HUES6 (cell line): ENCODE measurements around the gene CD53.

Source experiments
- H3K27ac ChIP-seq: 2 replicates; pipeline ENCODE4 v1.7.0; 2013; ENCODE audit warnings: low read depth, mild to moderate bottlenecking, low read length, inconsistent platforms
- H3K27me3 ChIP-seq: 2 replicates; pipeline ENCODE4 v1.6.1; 2013; ENCODE audit warnings: low read length; ENCODE audit not compliant: control insufficient read depth, insufficient read depth
- H3K36me3 ChIP-seq: 2 replicates; pipeline ENCODE4 v1.6.1; 2013; ENCODE audit warnings: low read length; ENCODE audit not compliant: control insufficient read depth, insufficient read depth
- H3K4me1 ChIP-seq: 2 replicates; pipeline ENCODE4 v1.6.1; 2013; ENCODE audit warnings: low read length; ENCODE audit not compliant: control insufficient read depth, insufficient read depth
- H3K4me3 ChIP-seq: 2 replicates; pipeline ENCODE4 v1.5.1; 2013; ENCODE audit warnings: low read depth, low read length
- H3K9ac ChIP-seq: one replicate; pipeline ENCODE4 v1.6.1; 2013; ENCODE audit warnings: mild to moderate bottlenecking, low read length
- H3K9me3 ChIP-seq: 2 replicates; pipeline ENCODE4 v1.6.1; 2013; ENCODE audit warnings: low read depth, low read length; ENCODE audit not compliant: control insufficient read depth, insufficient read depth

CD53 gene

GRCh38 chr1:110897681-110898080, 24.7 kb downstream of the CD53 start:
- H3K4me1 ChIP-seq, result no peaks in the 10 kb centered on the region
- no peak overlapping the region for H3K27ac ChIP-seq
- H3K27me3 ChIP-seq, result no peaks in the 10 kb centered on the region
- H3K9ac ChIP-seq, result no peak overlapping the region
- H3K36me3 ChIP-seq, result no peaks in the 10 kb centered on the region
- H3K4me3 ChIP-seq, result no peak overlapping the region
- H3K9me3 ChIP-seq, result no peaks in the 10 kb centered on the region

- H3K4me3 ChIP-seq, result no peak overlapping the region
- no peak overlapping the region for H3K9ac ChIP-seq
- no peaks in the 10 kb centered on the region for H3K36me3 ChIP-seq
- no peaks in the 10 kb centered on the region for H3K27me3 ChIP-seq
- no peak overlapping the region for H3K27ac ChIP-seq
- no peaks in the 10 kb centered on the region for H3K9me3 ChIP-seq
- H3K4me1 ChIP-seq, result no peaks in the 10 kb centered on the region
These were observed 25.9 kb downstream of the CD53 start for GRCh38 chr1:110898734-110899457.

- no peaks in the 10 kb centered on the region for H3K36me3 ChIP-seq
- H3K27ac ChIP-seq, result no peak overlapping the region
- H3K9me3 ChIP-seq, result no peaks in the 10 kb centered on the region
- H3K4me1 ChIP-seq, result no peaks in the 10 kb centered on the region
- no peak overlapping the region for H3K9ac ChIP-seq
- H3K27me3 ChIP-seq, result no peaks in the 10 kb centered on the region
- no peak overlapping the region for H3K4me3 ChIP-seq
These were observed 26.5 kb downstream of the CD53 start for GRCh38 chr1:110899458-110899843.

GRCh38 chr1:110902820-110903463, 30.0 kb downstream of the CD53 start:
- H3K27ac ChIP-seq, result no peak overlapping the region
- H3K9me3 ChIP-seq, result no peaks in the 10 kb centered on the region
- H3K9ac ChIP-seq, result no peak overlapping the region
- H3K36me3 ChIP-seq, result no peaks in the 10 kb centered on the region
- no peak overlapping the region for H3K4me3 ChIP-seq
- H3K4me1 ChIP-seq, result no peaks in the 10 kb centered on the region
- no peaks in the 10 kb centered on the region for H3K27me3 ChIP-seq

GRCh38 chr1:110903853-110904500, 31.0 kb downstream of the CD53 start:
- Histone ChIP-seq H3K4me1 (no peaks in the 10 kb centered on the region), H3K27me3 (no peaks in the 10 kb centered on the region), H3K9ac (no peak overlapping the region), H3K9me3 (no peaks in the 10 kb centered on the region), H3K27ac (no peak overlapping the region), H3K4me3 (no peak overlapping the region), H3K36me3 (no peaks in the 10 kb centered on the region)

- Histone ChIP-seq H3K9ac (no peak overlapping the region), H3K36me3 (no peaks in the 10 kb centered on the region), H3K27me3 (no peaks in the 10 kb centered on the region)
These were observed 39.8 kb downstream of the CD53 start for GRCh38 chr1:110912784-110913183.

GRCh38 chr1:110914676-110915075, 41.7 kb downstream of the CD53 start:
- Histone ChIP-seq H3K4me1 (0 out of 2 replicates have a peak, but pooled peaks cover 4% of the 10 kb centered on the region), H3K36me3 (no peaks in the 10 kb centered on the region), H3K4me3 (no peak overlapping the region), H3K9me3 (no peaks in the 10 kb centered on the region), H3K27me3 (no peaks in the 10 kb centered on the region), H3K9ac (no peak overlapping the region), H3K27ac (no peak overlapping the region)

More at GRCh38 chr1:110912784-110913183, 39.8 kb downstream of the CD53 start:
- Histone ChIP-seq H3K27ac (no peak overlapping the region), H3K4me3 (no peak overlapping the region), H3K4me1 (0 out of 2 replicates have a peak, but pooled peaks cover 4% of the 10 kb centered on the region), H3K9me3 (no peaks in the 10 kb centered on the region)

- Histone ChIP-seq H3K9ac (no peak overlapping the region), H3K27ac (no peak overlapping the region), H3K36me3 (no peaks in the 10 kb centered on the region), H3K4me3 (no peak overlapping the region), H3K27me3 (no peaks in the 10 kb centered on the region), H3K9me3 (no peaks in the 10 kb centered on the region), H3K4me1 (0 out of 2 replicates have a peak, but pooled peaks cover 4% of the 10 kb centered on the region)
These were observed 42.9 kb downstream of the CD53 start for GRCh38 chr1:110915804-110916203.

GRCh38 chr1:110916274-110916668, 43.3 kb downstream of the CD53 start:
- no peaks in the 10 kb centered on the region for H3K36me3 ChIP-seq
- no peaks in the 10 kb centered on the region for H3K9me3 ChIP-seq
- H3K27me3 ChIP-seq, result no peaks in the 10 kb centered on the region
- 0 out of 2 replicates have a peak, but pooled peaks cover 4% of the 10 kb centered on the region for H3K4me1 ChIP-seq
- no peak overlapping the region for H3K27ac ChIP-seq
- no peak overlapping the region for H3K4me3 ChIP-seq
- H3K9ac ChIP-seq, result no peak overlapping the region

GRCh38 chr1:110916669-110917306, 43.8 kb downstream of the CD53 start:
- Histone ChIP-seq H3K4me1 (0 out of 2 replicates have a peak, but pooled peaks cover 4% of the 10 kb centered on the region), H3K9ac (no peak overlapping the region), H3K36me3 (no peaks in the 10 kb centered on the region), H3K9me3 (no peaks in the 10 kb centered on the region), H3K27me3 (no peaks in the 10 kb centered on the region), H3K27ac (no peak overlapping the region), H3K4me3 (no peak overlapping the region)

- H3K27ac ChIP-seq, result no peak overlapping the region
- H3K36me3 ChIP-seq, result no peaks in the 10 kb centered on the region
- no peak overlapping the region for H3K4me3 ChIP-seq
- no peak overlapping the region for H3K9ac ChIP-seq
- no peaks in the 10 kb centered on the region for H3K9me3 ChIP-seq
- no peaks in the 10 kb centered on the region for H3K27me3 ChIP-seq
- H3K4me1 ChIP-seq, result 0 out of 2 replicates have a peak, but pooled peaks cover 4% of the 10 kb centered on the region
These were observed 45.1 kb downstream of the CD53 start for GRCh38 chr1:110918016-110918415.
